Measurements from ENCODE around the gene AKR7A2.
"Not testable (repeated sequence)": the region's sequence is repeated elsewhere in the genome, so short reads cannot be mapped to it uniquely, and the experiment has no call there.

AKR7A2 gene

DNA sequence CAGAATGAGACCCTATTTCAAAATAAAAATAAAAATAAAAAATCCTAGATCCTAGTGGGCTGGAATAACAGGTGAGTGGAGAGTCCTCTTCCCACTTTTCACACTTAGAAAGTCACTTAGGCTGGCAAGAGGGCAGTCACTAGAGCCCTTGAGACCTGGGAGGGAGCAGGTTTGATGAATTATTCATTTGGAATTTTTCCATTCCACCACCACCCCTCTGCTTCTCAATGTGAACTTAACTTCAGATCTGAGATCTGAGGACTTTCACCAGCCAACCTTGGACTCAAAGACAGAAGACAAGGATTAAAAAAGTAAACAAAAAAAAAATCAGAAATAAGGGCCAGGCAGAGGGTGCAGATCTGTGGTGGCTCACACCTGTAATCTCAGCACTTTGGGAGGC is 39.9 kb downstream of the AKR7A2 start:
- Histone ChIP-seq H3K4me3 (ENCODE audit: low read length) (no peak overlapping the region), H3K4me2 (ENCODE audit: low read length) (no peak overlapping the region), H3F3A (ENCODE audit: control insufficient read depth, insufficient read depth) (no peaks in the 10 kb centered on the region), H3K27ac (ENCODE audit: low read depth, low read length) (no peak overlapping the region), H4K20me1 (ENCODE audit: control insufficient read depth, insufficient read depth, low read depth, low read length) (no peaks in the 10 kb centered on the region), H3K79me2 (ENCODE audit: control insufficient read depth, low read length) (no peaks in the 10 kb centered on the region), H3K4me1 (ENCODE audit: control insufficient read depth, low read length) (no peaks in the 10 kb centered on the region), H3K9me2 (replicated peaks; ENCODE audit: control insufficient read depth, low read length) (no peaks in the 10 kb centered on the region), H3K9me3 (ENCODE audit: control insufficient read depth, insufficient read depth, low read length) (peaks cover 5% of the 10 kb centered on the region; the same call in 1 of the 2 replicates), H3K27me3 (ENCODE audit: control insufficient read depth, low read length) (no peaks in the 10 kb centered on the region), H3K36me3 (ENCODE audit: control insufficient read depth, low read length) (no peaks in the 10 kb centered on the region)
- TF ChIP-seq, protein P1, sequence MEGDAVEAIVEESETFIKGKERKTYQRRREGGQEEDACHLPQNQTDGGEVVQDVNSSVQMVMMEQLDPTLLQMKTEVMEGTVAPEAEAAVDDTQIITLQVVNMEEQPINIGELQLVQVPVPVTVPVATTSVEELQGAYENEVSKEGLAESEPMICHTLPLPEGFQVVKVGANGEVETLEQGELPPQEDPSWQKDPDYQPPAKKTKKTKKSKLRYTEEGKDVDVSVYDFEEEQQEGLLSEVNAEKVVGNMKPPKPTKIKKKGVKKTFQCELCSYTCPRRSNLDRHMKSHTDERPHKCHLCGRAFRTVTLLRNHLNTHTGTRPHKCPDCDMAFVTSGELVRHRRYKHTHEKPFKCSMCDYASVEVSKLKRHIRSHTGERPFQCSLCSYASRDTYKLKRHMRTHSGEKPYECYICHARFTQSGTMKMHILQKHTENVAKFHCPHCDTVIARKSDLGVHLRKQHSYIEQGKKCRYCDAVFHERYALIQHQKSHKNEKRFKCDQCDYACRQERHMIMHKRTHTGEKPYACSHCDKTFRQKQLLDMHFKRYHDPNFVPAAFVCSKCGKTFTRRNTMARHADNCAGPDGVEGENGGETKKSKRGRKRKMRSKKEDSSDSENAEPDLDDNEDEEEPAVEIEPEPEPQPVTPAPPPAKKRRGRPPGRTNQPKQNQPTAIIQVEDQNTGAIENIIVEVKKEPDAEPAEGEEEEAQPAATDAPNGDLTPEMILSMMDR (IDR thresholded peaks at IDR 0.05; ENCODE audit: low read depth, low read length, poor library complexity, severe bottlenecking) = no peak
- no peak for TF ChIP-seq EZH2phosphoT487 (IDR thresholded peaks at IDR 0.05; ENCODE audit: borderline replicate concordance, low read length)

DNA sequence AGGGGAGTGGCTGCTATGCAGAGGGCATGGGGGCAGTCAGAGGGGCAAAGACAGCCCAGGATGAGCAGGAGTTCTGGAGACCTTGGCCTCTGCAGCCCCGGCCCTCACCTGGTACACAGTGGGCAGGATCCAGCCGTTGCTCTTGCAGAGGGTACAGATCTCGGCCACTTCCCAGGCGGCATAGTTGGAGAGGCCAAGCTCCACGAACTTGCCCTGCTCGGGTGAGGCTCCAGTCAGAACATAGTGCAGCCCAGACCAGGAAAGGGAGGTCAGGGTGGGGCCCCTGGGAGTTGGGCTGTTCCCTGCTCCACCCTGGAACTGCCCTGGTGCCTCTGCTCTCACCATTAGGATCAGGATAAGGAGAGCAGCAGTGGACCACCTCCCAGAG is 41.6 kb downstream of the AKR7A2 start:
- not testable (repeated sequence) for H3F3A ChIP-seq (ENCODE audit: control insufficient read depth, insufficient read depth); H3K4me1 ChIP-seq (ENCODE audit: control insufficient read depth, low read length); H3K79me2 ChIP-seq (ENCODE audit: control insufficient read depth, low read length); H3K9me2 ChIP-seq (replicated peaks; ENCODE audit: control insufficient read depth, low read length); H3K4me2 ChIP-seq (ENCODE audit: low read length); H4K20me1 ChIP-seq (ENCODE audit: control insufficient read depth, insufficient read depth, low read depth, low read length); H3K36me3 ChIP-seq (ENCODE audit: control insufficient read depth, low read length); H3K27me3 ChIP-seq (ENCODE audit: control insufficient read depth, low read length); H3K4me3 ChIP-seq (ENCODE audit: low read length); H3K27ac ChIP-seq (ENCODE audit: low read depth, low read length); H3K9me3 ChIP-seq (ENCODE audit: control insufficient read depth, insufficient read depth, low read length)

DNA sequence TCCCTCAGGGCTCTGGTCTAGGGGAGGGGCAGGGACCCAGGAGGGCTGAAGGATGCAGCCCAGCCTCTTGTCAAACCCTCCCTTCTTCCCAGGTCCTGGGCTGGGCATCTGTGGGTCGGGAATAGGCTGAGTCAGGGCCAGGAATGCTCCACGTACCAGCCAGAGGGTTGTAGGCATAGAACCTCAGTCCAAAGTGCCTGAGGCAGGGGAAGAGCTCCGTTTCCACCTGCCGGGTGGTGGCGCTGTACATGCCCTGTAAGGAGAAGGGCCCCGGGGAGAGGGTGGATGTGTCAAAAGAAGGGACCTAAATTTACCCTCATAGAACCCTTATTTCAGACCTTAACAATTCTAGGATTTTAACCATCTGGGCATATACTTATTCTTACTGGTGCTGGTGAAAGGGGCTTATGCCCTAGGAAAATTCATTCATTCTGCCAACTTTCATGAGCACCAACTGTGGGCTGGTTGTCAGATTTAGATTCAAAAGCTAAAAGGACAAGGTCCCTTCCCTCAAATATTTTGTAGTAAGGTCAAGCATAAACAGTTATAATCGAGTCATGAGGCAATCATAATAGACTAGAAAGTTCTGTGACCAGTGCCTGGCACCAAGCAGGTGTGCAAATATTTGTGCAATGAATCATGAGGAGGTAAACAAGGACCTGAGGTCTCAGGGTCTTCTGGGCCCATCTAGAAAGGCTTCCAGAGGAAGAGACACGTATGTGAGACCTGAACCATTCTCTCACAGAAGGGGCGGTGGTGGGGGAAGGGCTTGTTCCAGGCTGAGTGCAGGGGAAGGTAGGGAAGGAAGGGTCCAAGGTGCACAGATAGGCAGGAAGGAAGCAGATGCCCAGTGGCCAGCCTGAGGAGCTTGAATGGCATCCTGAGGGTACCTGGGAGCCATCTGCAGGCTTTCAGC is 42.3 kb downstream of the AKR7A2 start:
- H3K79me2 ChIP-seq (ENCODE audit: control insufficient read depth, low read length); H3K27ac ChIP-seq (ENCODE audit: low read depth, low read length); H3K27me3 ChIP-seq (ENCODE audit: control insufficient read depth, low read length); H3K4me1 ChIP-seq (ENCODE audit: control insufficient read depth, low read length); H3K9me2 ChIP-seq (replicated peaks; ENCODE audit: control insufficient read depth, low read length); H4K20me1 ChIP-seq (ENCODE audit: control insufficient read depth, insufficient read depth, low read depth, low read length); H3K4me3 ChIP-seq (ENCODE audit: low read length); H3K4me2 ChIP-seq (ENCODE audit: low read length); H3F3A ChIP-seq (ENCODE audit: control insufficient read depth, insufficient read depth); H3K36me3 ChIP-seq (ENCODE audit: control insufficient read depth, low read length); H3K9me3 ChIP-seq (ENCODE audit: control insufficient read depth, insufficient read depth, low read length): not testable (repeated sequence)

DNA sequence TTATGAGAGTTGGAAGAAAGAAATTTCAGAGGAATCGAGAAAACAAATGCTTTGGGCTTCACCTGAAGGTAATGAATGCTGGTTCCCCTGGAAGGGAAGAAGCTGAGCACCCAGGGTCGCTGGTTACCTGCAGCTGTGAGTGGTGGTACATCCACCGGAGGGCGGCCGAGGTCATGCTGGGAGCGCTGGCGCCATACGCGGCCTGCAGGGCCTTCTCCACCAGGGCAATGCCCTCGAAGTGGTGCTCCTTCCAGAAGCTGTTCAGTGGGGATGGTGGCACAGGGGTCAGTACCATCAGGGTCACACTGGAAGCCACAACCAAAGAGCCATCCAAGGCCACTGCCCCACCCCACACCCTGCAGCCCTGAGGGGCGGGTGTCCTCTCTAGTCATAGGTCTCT is 43.5 kb downstream of the AKR7A2 start:
- no peaks in the 10 kb centered on the region for H4K20me1 ChIP-seq (ENCODE audit: control insufficient read depth, insufficient read depth, low read depth, low read length)
- no peaks in the 10 kb centered on the region for H3K27me3 ChIP-seq (ENCODE audit: control insufficient read depth, low read length)
- TF ChIP-seq, protein P1 (IDR thresholded peaks at IDR 0.05; ENCODE audit: low read depth, low read length, poor library complexity, severe bottlenecking) = no peak
- TF ChIP-seq EZH2phosphoT487 (IDR thresholded peaks at IDR 0.05; ENCODE audit: borderline replicate concordance, low read length) = no peak
- no peaks in the 10 kb centered on the region for H3K4me1 ChIP-seq (ENCODE audit: control insufficient read depth, low read length)
- H3K4me3 ChIP-seq (ENCODE audit: low read length) = no peak overlapping the region
- no peaks in the 10 kb centered on the region for H3K79me2 ChIP-seq (ENCODE audit: control insufficient read depth, low read length)
- peaks cover 4% of the 10 kb centered on the region; the same call in 1 of the 2 replicates for H3F3A ChIP-seq (ENCODE audit: control insufficient read depth, insufficient read depth)
- H3K9me2 ChIP-seq (replicated peaks; ENCODE audit: control insufficient read depth, low read length) = no peaks in the 10 kb centered on the region
- H3K36me3 ChIP-seq (ENCODE audit: control insufficient read depth, low read length) = no peaks in the 10 kb centered on the region
- H3K4me2 ChIP-seq (ENCODE audit: low read length) = no peak overlapping the region
- no peak overlapping the region for H3K27ac ChIP-seq (ENCODE audit: low read depth, low read length)
- H3K9me3 ChIP-seq (ENCODE audit: control insufficient read depth, insufficient read depth, low read length) = no peaks in the 10 kb centered on the region; the same call in 1 of the 2 replicates

Data from DOHH2 (cell line).